ENCODE results near the gene GRM4. TPM values are rescaled to one million over a fixed set of nuclear protein-coding genes. Genes with fewer than 3 reads are reported as not detected.

GRM4 gene
- total and polyA plus RNA-seq, 10 of the 15 experiments (the other 5 are each of a cell fraction or from before 2014, with no cell fraction given): 0.01 to 0.31 (median 0.05) TPM; not detected in 2

DNA sequence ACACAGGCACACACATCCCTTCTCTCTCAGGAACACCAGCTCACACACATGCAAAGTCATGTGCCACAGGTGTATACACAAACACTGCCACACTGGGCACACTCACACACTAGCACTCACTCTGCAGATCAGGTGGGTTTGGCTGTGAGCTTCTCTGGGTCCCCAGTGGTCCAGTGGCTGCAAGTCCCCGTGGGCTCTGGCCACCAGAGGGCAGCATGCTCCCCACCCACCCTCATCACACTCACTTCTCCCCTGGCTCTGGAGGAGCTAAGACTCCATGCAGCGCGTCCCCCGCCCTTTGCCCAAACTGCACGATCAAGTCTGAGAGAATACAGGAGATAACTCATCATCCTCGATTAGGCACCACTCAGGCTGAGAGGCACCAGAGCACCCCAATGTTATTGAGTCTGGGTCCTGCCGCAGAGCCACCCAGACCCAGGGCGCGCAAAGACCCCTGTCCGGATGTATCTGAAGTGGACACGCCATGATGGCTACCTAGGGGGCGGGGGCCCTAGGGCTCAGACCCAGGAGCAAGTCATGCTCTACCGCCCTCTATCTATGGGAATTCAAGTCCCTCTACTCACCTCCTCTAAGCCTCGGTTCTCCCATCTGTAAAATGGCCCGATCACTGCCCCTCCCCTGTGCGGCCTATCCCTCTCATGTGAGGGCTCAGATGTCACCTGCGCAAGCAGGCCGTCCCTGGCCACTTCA is 90.5 kb downstream of the GRM4 start:
- ChIA-PET RAD21 (ENCODE audit: unreplicated experiment) (interaction anchor here (0.8 to 1.1 kb wide), 3 partner anchors 13 to 108 kb away, joined by 3 to 5 read pairs (median 4); no protein-coding TSS in a partner anchor), SMC1A (ENCODE audit: uncharacterized antibody, unreplicated experiment) (interaction anchor here (0.8 kb wide), 1 partner anchor 101 kb away, joined by 4 read pairs; no protein-coding TSS in a partner anchor), POLR2A (no interaction called here), CTCF (interaction anchor here (0.6 to 2.2 kb wide), 13 partner anchors 10 to 750 kb away, joined by 3 to 19 read pairs (median 4); partner anchors contain the start of gene UQCC2)
- DNase-seq (ENCODE audit: low read depth, low spot score) (no peak), ATAC-seq (peak; percentile 92), FAIRE-seq (peak; percentile 66)
- H3K9ac ChIP-seq (ENCODE audit: control insufficient read depth, insufficient read depth, low read length): no peak overlapping the region
- H3K4me3 ChIP-seq: no peak overlapping the region
- H3K79me2 ChIP-seq (ENCODE audit: control insufficient read depth, insufficient read depth, low read length): no peaks in the 10 kb centered on the region
- BruUV-seq (replicated peaks): no TSS peak
- no peaks in the 10 kb centered on the region for H3K4me1 ChIP-seq (ENCODE audit: control insufficient read depth, insufficient read depth, low read length)
- no peaks in the 10 kb centered on the region for H3K36me3 ChIP-seq (ENCODE audit: control insufficient read depth in 2 of 2, insufficient read depth in 2 of 2, low read length in 1 of 2)
- H3K27me3 ChIP-seq (replicated peaks in 1 of 2; ENCODE audit: control insufficient read depth in 2 of 2, insufficient read depth in 2 of 2, low read length in 1 of 2): no peaks in the 10 kb centered on the region; a peak in 3 of 4 replicates
- no peak overlapping the region for H3K4me2 ChIP-seq (ENCODE audit: control insufficient read depth, insufficient read depth)
- H2AFZ ChIP-seq (ENCODE audit: control insufficient read depth, low read depth, low read length): no peak overlapping the region
- no peaks in the 10 kb centered on the region for H3K9me3 ChIP-seq (replicated peaks; ENCODE audit: control insufficient read depth, insufficient read depth, low read length)
- H4K20me1 ChIP-seq (ENCODE audit: control insufficient read depth, insufficient read depth): no peaks in the 10 kb centered on the region
- 39% methylated on average over 18 of the region's 18 CpGs for WGBS (ENCODE audit: insufficient coverage, insufficient replicate concordance, low lambda C conversion rate, missing lambda C conversion rate)
- H3K27ac ChIP-seq (ENCODE audit: control insufficient read depth, insufficient read depth): no peak overlapping the region
- in situ Hi-C loops (cut with MboI) (loop anchor here (10.0 kb wide), 1 partner anchor 99 kb away; no protein-coding TSS in a partner anchor), intact Hi-C loops (cut with micrococcal nuclease; ENCODE audit: unreplicated experiment) (loop anchor here (1.0 kb wide), 1 partner anchor 99 kb away; no protein-coding TSS in a partner anchor)
- TF ChIP-seq CBX3 (IDR thresholded peaks at IDR 0.05; ENCODE audit: borderline replicate concordance, low read depth) (no peak), RAD21 (IDR thresholded peaks at IDR 0.05; ENCODE audit: insufficient read depth, low read depth, low read length) (peak; percentile 51), SMAD5 (IDR thresholded peaks at IDR 0.05; ENCODE audit: low read depth) (no peak), YY1 (IDR thresholded peaks at IDR 0.05; ENCODE audit: low read depth, low read length) (0 out of 2 replicates have a peak, but pooled peaks have one; percentile 43), CTCF (IDR thresholded peaks at IDR 0.05 in 2 of 3, conservative IDR thresholded peaks at IDR 0.05 in 1 of 3; ENCODE audit: control insufficient read depth in 2 of 3, extremely low read depth in 1 of 3, insufficient read depth in 1 of 3, low read depth in 3 of 3, low read length in 3 of 3) (peak; percentile 65 to 93 (median 82)), BCL3 (IDR thresholded peaks at IDR 0.05; ENCODE audit: borderline replicate concordance, insufficient read depth, low read depth, low read length, poor library complexity, severe bottlenecking) (no peak), KAT2A (conservative IDR thresholded peaks at IDR 0.05; ENCODE audit: control insufficient read depth, low read depth, low read length) (no peak), RB1 (IDR thresholded peaks at IDR 0.05; ENCODE audit: borderline replicate concordance) (no peak), SMC3 (IDR thresholded peaks at IDR 0.05; ENCODE audit: borderline replicate concordance, low read length) (peak; percentile 63; the same call in 1 of the 2 replicates), ESRRA (IDR thresholded peaks at IDR 0.05; ENCODE audit: low read length) (no peak), ZBTB33 (IDR thresholded peaks at IDR 0.05) (no peak), POLR2AphosphoS2 (IDR thresholded peaks at IDR 0.05; ENCODE audit: low read depth, low read length) (no peak), TCF7 (IDR thresholded peaks at IDR 0.05; ENCODE audit: borderline replicate concordance) (no peak), MLLT1 (IDR thresholded peaks at IDR 0.05) (no peak), SUZ12 (IDR thresholded peaks at IDR 0.05; ENCODE audit: unreplicated experiment) (no peak), RUNX3 (IDR thresholded peaks at IDR 0.05; ENCODE audit: low read length) (no peak; the same call in 1 of the 2 replicates), ZSCAN29 (IDR thresholded peaks at IDR 0.05) (no peak)

Data from GM12878 (cell line).